Ammon's horn (tissue), 1 donor: ENCODE results near the gene ADRM1.

ENCODE experiments used
- DNase-seq: peaks from one replicate; pipeline ENCODE4 v3.0.0-alpha.2; 2016; ENCODE audit warnings: low spot score

ADRM1 gene

GRCh38 chr20:62280303-62280702 lies 22.5 kb upstream of the ADRM1 start:
- no peak for DNase-seq

GRCh38 chr20:62281161-62281933 lies 21.4 kb upstream of the ADRM1 start:
- DNase-seq = no peak

- DNase-seq = no peak
These were observed 20.7 kb upstream of the ADRM1 start for GRCh38 chr20:62282103-62282502.

GRCh38 chr20:62282877-62283503 lies 19.8 kb upstream of the ADRM1 start:
- no peak for DNase-seq

- DNase-seq = no peak
These were observed 18.3 kb upstream of the ADRM1 start for GRCh38 chr20:62284448-62284847.

- no peak for DNase-seq
These were observed 17.6 kb upstream of the ADRM1 start for GRCh38 chr20:62285151-62285550.

GRCh38 chr20:62285722-62286121 lies 17.1 kb upstream of the ADRM1 start:
- DNase-seq = no peak

- no peak for DNase-seq
These were observed 16.2 kb upstream of the ADRM1 start for GRCh38 chr20:62286493-62287064.

GRCh38 chr20:62287129-62287528 lies 15.7 kb upstream of the ADRM1 start:
- DNase-seq = no peak

GRCh38 chr20:62287759-62288534 lies 14.8 kb upstream of the ADRM1 start:
- DNase-seq = no peak

- DNase-seq = no peak
These were observed 14.2 kb upstream of the ADRM1 start for GRCh38 chr20:62288535-62289105.

- DNase-seq = no peak
These were observed 13.7 kb upstream of the ADRM1 start for GRCh38 chr20:62289131-62289530.

- no peak for DNase-seq
These were observed 12.9 kb upstream of the ADRM1 start for GRCh38 chr20:62289898-62290297.

- no peak for DNase-seq
These were observed 11.3 kb upstream of the ADRM1 start for GRCh38 chr20:62291251-62292066.

GRCh38 chr20:62292108-62292507 lies 10.7 kb upstream of the ADRM1 start:
- DNase-seq = no peak

- no peak for DNase-seq
These were observed 9.5 kb upstream of the ADRM1 start for GRCh38 chr20:62293111-62293784.

GRCh38 chr20:62293946-62294345 lies 8.9 kb upstream of the ADRM1 start:
- DNase-seq = no peak

GRCh38 chr20:62294516-62294915 lies 8.3 kb upstream of the ADRM1 start:
- no peak for DNase-seq

- DNase-seq = no peak
These were observed 5.9 kb upstream of the ADRM1 start for GRCh38 chr20:62296724-62297448.
